GM12878 (cell line): ENCODE data around the gene TRAP1.

Experiments used
- BMI1 ChIP-seq: fragments of 450-650 bp; IDR thresholded peaks from 2 replicates; pipeline ENCODE4 v1.6.1; 2016; ENCODE audit warnings: mild to moderate bottlenecking, moderate library complexity, borderline replicate concordance
- CTCF ChIP-seq, 3 experiments: IDR thresholded peaks in 2 of 3; conservative IDR thresholded peaks in 1 of 3; 2 replicates each; pipeline ENCODE4 v1.5.1; 2011; ENCODE audit warnings: low read depth in 3 of 3, low read length in 3 of 3, mild to moderate bottlenecking in 3 of 3, control low read depth in 2 of 3, moderate library complexity in 2 of 3, inconsistent platforms in 1 of 3, mixed read lengths in 1 of 3; ENCODE audit not compliant: control insufficient read depth in 2 of 3, insufficient read depth in 1 of 3; ENCODE audit errors: extremely low read depth in 1 of 3
- NR2C2 ChIP-seq: IDR thresholded peaks from 2 replicates; pipeline ENCODE4 v1.6.1; 2011; ENCODE audit warnings: borderline replicate concordance, low read depth; ENCODE audit not compliant: control insufficient read depth, insufficient read length
- PAX5 ChIP-seq: IDR thresholded peaks from 2 replicates; pipeline ENCODE4 v1.6.1; 2011; ENCODE audit warnings: low read depth, low read length, borderline replicate concordance
- POLR2A ChIP-seq: IDR thresholded peaks from 2 replicates; pipeline ENCODE4 v1.6.1; 2011; ENCODE audit warnings: low read depth, mild to moderate bottlenecking, low read length
- POU2F2 ChIP-seq: IDR thresholded peaks from 3 replicates; pipeline ENCODE4 v1.6.1; 2011; ENCODE audit warnings: low read depth, mild to moderate bottlenecking, low read length, borderline replicate concordance
- RAD21 ChIP-seq: IDR thresholded peaks from 2 replicates; pipeline ENCODE4 v1.6.1; 2011; ENCODE audit warnings: mild to moderate bottlenecking, low read depth, low read length, moderate library complexity; ENCODE audit not compliant: insufficient read depth
- RAD51 ChIP-seq: fragments of 450-650 bp; IDR thresholded peaks from 2 replicates; pipeline ENCODE4 v1.6.1; 2016; ENCODE audit warnings: moderate library complexity, mild to moderate bottlenecking, inconsistent platforms
- SP1 ChIP-seq: IDR thresholded peaks from one replicate; pipeline ENCODE4 v1.6.1; 2011; ENCODE audit warnings: low read depth, low read length
- SRF ChIP-seq, 2 experiments: IDR thresholded peaks; 2 replicates each; pipeline ENCODE4 v1.6.1; 2011; ENCODE audit warnings: low read depth in 2 of 2, low read length in 2 of 2, mild to moderate bottlenecking in 1 of 2, moderate library complexity in 1 of 2
- TAF1 ChIP-seq: IDR thresholded peaks from 2 replicates; pipeline ENCODE4 v1.6.1; 2011; ENCODE audit warnings: mild to moderate bottlenecking, low read depth, low read length, borderline replicate concordance
- ZNF687 ChIP-seq: fragments of 450-650 bp; IDR thresholded peaks from 2 replicates; pipeline ENCODE4 v1.6.1; 2017; ENCODE audit warnings: mild to moderate bottlenecking, moderate library complexity

- TF ChIP-seq SRF (IDR thresholded peaks at IDR 0.05; ENCODE audit: low read depth in 2 of 2, low read length in 2 of 2) (no peak), POU2F2 (no peak), ZNF687 (no peak), SP1 (no peak), POLR2A (no peak), CTCF (IDR thresholded peaks at IDR 0.05 in 2 of 3, conservative IDR thresholded peaks at IDR 0.05 in 1 of 3; ENCODE audit: control insufficient read depth in 2 of 3, extremely low read depth in 1 of 3, insufficient read depth in 1 of 3, low read depth in 3 of 3, low read length in 3 of 3) (no peak), RAD51 (no peak), RAD21 (no peak), NR2C2 (no peak), BMI1 (no peak), PAX5 (no peak), TAF1 (no peak)
These were observed 39.3 kb downstream of the TRAP1 start for GRCh38 chr16:3677994-3678393.
